A673 (cell line): ENCODE results near the gene MYOZ1. TPM values are rescaled to one million over a fixed set of nuclear protein-coding genes. Genes with fewer than 3 reads are reported as not detected.

Experiments
- BruUV-seq: library from RNA; stranded (reverse); fragments of 400-500 nt; replicated peaks from 2 replicates; lab custom pipeline; 2021; lab: Mats Ljungman, UMichigan
- CTCF ChIA-PET: fragments of 300-600 bp; sonication (Branson Sonifier 250); formaldehyde crosslinking; loops from one replicate; lab custom pipeline; 2022; ENCODE audit warnings: antibody characterized with exemption; lab: Charles Lee
- POLR2A ChIA-PET: fragments of 300-600 bp; sonication (Branson Sonifier 250); formaldehyde crosslinking; loops from one replicate; lab custom pipeline; 2022; ENCODE audit warnings: antibody characterized with exemption; ENCODE audit not compliant: low non-redundant PET; lab: Charles Lee
- DNase-seq: peaks from one replicate; pipeline ENCODE4 v3.0.0-alpha.2; 2015; ENCODE audit warnings: low spot score
- H3K27ac ChIP-seq: fragments of 200-600 bp; sonication (generic); 2 replicates; pipeline ENCODE4 v1.5.1; 2016; ENCODE audit warnings: mixed run types, low read depth, mild to moderate bottlenecking, mixed read lengths, antibody characterized with exemption, low read length; ENCODE audit not compliant: poor library complexity, severe bottlenecking
- H3K27me3 ChIP-seq: fragments of 200-600 bp; sonication (generic); replicated peaks from 2 replicates; pipeline ENCODE4 v1.6.1; 2017; ENCODE audit warnings: mixed run types, low read depth, mild to moderate bottlenecking, mixed read lengths, antibody characterized with exemption, low read length; ENCODE audit not compliant: insufficient read depth, poor library complexity
- H3K36me3 ChIP-seq: fragments of 200-600 bp; sonication (generic); 2 replicates; pipeline ENCODE4 v1.6.1; 2016; ENCODE audit warnings: mixed run types, mild to moderate bottlenecking, mixed read lengths, antibody characterized with exemption, low read length; ENCODE audit not compliant: insufficient read depth, poor library complexity, severe bottlenecking
- H3K4me1 ChIP-seq: fragments of 200-600 bp; sonication (generic); 2 replicates; pipeline ENCODE4 v1.6.1; 2017; ENCODE audit warnings: mixed run types, mild to moderate bottlenecking, mixed read lengths, antibody characterized with exemption, low read length; ENCODE audit not compliant: insufficient read depth, poor library complexity, severe bottlenecking
- H3K4me3 ChIP-seq: fragments of 200-600 bp; sonication (generic); 2 replicates; pipeline ENCODE4 v1.5.1; 2016; ENCODE audit warnings: low read depth, mixed run types, mild to moderate bottlenecking, mixed read lengths, low read length; ENCODE audit not compliant: poor library complexity, severe bottlenecking
- H3K9me3 ChIP-seq: fragments of 200-600 bp; sonication (generic); 2 replicates; pipeline ENCODE4 v1.6.1; 2016; ENCODE audit warnings: mixed run types, low read depth, mild to moderate bottlenecking, mixed read lengths, antibody characterized with exemption, low read length; ENCODE audit not compliant: poor library complexity, severe bottlenecking
- CTCF ChIP-seq: fragments of 300-800, 200-600 bp; sonication (generic); conservative IDR thresholded peaks from 2 replicates; pipeline ENCODE4 v1.5.1; 2017; ENCODE audit warnings: low read depth, mild to moderate bottlenecking, antibody characterized with exemption, low read length, moderate library complexity, mixed read lengths
- EZH2 ChIP-seq: fragments of 200-600 bp; sonication (generic); IDR thresholded peaks from 2 replicates; pipeline ENCODE4 v1.6.1; 2017; ENCODE audit warnings: borderline replicate concordance, low read depth, mild to moderate bottlenecking, mixed read lengths, antibody characterized with exemption, low read length; ENCODE audit not compliant: poor library complexity, severe bottlenecking
- intact Hi-C: fragments of 100-400 bp; cut with micrococcal nuclease; formaldehyde crosslinking; loops from one replicate; pipeline ENCODE4 v1.10.0; 2022; ENCODE audit not compliant: unreplicated experiment
- total RNA-seq: library from RNA; stranded (reverse); gene quantifications from 2 replicates; pipeline ENCODE4 v1.2.3, GENCODE V29; 2021

MYOZ1 gene
- total RNA-seq, 1 experiment from 2014 or later = 0.19 TPM

GRCh38 chr10:73591935-73592699 lies 49.2 kb downstream of the MYOZ1 start:
- no peak for DNase-seq
- TF ChIP-seq EZH2 = no peak
- no peak for TF ChIP-seq CTCF
- CTCF ChIA-PET = no interaction called here
- POLR2A ChIA-PET = no interaction called here
- no peaks in the 10 kb centered on the region for H3K27me3 ChIP-seq
- intact Hi-C loops = no loop called here
- no peak overlapping the region for H3K4me3 ChIP-seq
- H3K9me3 ChIP-seq = no peaks in the 10 kb centered on the region
- no TSS peak for BruUV-seq
- H3K4me1 ChIP-seq = peaks cover 14% of the 10 kb centered on the region
- H3K27ac ChIP-seq = no peak overlapping the region
- H3K36me3 ChIP-seq = no peaks in the 10 kb centered on the region

- TF ChIP-seq CTCF (no peak), EZH2 (no peak)
- H3K27ac ChIP-seq = no peak within 1 kb of the TSS
- CTCF ChIA-PET = no interaction called here
- H3K36me3 ChIP-seq = no peaks in the 10 kb centered on the region
- POLR2A ChIA-PET = no interaction called here
- H3K4me3 ChIP-seq = no peak within 1 kb of the TSS
- peaks cover 24% of the 10 kb centered on the region for H3K4me1 ChIP-seq
- DNase-seq = no peak
- no TSS peak for BruUV-seq
- intact Hi-C loops = no loop called here
- no peaks in the 10 kb centered on the region for H3K9me3 ChIP-seq
- H3K27me3 ChIP-seq = no peaks in the 10 kb centered on the region
These were observed 50.1 kb downstream of the MYOZ1 start, which contains the start of gene USP54 for GRCh38 chr10:73590881-73591799. USP54 (minus strand) TSS chr10:73591342; CDS start chr10:73575658, 15,684 bp downstream.

GRCh38 chr10:73589563-73590126 lies 51.6 kb downstream of the MYOZ1 start:
- intact Hi-C loops = no loop called here
- DNase-seq = no peak
- Histone ChIP-seq H3K36me3 (no peaks in the 10 kb centered on the region), H3K27me3 (no peaks in the 10 kb centered on the region), H3K27ac (no peak overlapping the region), H3K4me3 (no peak overlapping the region), H3K9me3 (no peaks in the 10 kb centered on the region), H3K4me1 (peaks cover 27% of the 10 kb centered on the region)
- ChIA-PET POLR2A (no interaction called here), CTCF (no interaction called here)
- BruUV-seq = no TSS peak
- TF ChIP-seq CTCF = no peak
- no peak for TF ChIP-seq EZH2
